GM12872 (cell line): ENCODE measurements around the gene TPRG1.

Experiments used
- TF ChIP-seq, protein P1 (sequence below): IDR thresholded peaks from 3 replicates; pipeline ENCODE4 v1.5.1; 2011; ENCODE audit warnings: low read depth, mild to moderate bottlenecking, low read length, moderate library complexity; ENCODE audit not compliant: insufficient read depth

TPRG1 gene

DNA sequence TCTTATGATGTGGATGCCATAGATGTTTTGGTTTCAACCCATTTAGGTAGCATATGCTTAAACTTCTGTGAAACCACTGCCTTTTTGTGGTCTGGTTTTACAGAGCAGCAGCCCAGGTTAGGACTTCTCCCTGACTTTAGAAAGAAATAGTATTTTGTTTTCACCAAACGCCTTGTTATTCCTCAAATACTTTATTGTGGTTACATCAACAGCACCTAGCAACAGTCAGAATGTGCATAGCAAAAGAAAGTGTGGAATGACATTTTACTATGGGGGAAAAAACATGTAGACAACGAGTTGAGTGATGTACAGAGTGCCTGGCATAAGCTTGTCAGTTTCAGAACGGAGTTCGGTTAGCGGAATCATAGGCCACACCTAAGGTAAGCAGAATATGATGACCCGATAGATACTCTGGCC lies 159.2 kb downstream of the TPRG1 start:
- TF ChIP-seq, protein P1, sequence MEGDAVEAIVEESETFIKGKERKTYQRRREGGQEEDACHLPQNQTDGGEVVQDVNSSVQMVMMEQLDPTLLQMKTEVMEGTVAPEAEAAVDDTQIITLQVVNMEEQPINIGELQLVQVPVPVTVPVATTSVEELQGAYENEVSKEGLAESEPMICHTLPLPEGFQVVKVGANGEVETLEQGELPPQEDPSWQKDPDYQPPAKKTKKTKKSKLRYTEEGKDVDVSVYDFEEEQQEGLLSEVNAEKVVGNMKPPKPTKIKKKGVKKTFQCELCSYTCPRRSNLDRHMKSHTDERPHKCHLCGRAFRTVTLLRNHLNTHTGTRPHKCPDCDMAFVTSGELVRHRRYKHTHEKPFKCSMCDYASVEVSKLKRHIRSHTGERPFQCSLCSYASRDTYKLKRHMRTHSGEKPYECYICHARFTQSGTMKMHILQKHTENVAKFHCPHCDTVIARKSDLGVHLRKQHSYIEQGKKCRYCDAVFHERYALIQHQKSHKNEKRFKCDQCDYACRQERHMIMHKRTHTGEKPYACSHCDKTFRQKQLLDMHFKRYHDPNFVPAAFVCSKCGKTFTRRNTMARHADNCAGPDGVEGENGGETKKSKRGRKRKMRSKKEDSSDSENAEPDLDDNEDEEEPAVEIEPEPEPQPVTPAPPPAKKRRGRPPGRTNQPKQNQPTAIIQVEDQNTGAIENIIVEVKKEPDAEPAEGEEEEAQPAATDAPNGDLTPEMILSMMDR: no peak

DNA sequence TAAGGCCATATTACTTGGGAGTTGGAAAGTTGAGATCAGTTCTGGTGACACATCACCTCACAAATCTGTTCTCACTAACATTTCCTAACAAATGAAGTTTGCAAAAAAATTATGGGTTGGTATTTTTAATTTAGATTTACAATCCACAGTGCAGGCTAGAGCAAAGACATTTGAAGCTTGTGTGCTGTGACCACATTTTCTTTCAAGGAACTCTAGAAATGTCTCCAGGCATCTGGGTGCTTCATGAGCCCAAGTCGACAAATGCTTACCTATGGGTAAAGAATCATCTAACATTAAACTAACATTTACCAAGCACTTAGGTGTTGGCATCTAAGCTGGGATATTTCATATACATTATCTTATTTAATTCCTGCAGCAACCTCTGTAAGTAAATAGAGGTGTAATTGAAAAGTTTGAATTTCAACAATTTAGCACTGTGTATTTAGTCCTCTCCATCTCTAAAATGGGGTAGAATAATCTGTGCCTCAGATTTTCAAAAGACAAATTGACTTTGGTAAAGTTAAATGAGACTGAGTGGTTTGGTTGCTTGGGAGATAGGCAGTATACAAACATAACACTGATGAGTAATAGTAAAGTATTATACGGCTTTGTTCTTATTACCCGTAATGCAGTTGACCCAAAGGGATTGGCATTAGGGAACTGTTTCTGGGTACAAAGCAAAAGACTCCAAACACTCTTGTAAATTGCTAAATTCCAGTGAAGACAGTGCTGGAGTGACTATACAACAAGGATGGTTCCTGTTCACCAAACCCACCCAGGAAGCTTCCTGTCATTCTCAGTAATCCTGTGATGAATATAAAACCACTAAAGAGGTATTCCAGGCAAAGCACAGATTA lies 162.5 kb downstream of the TPRG1 start:
- TF ChIP-seq, protein P1: no peak

GRCh38 chr3:189337673-189338091 lies 165.9 kb downstream of the TPRG1 start:
- TF ChIP-seq, protein P1: no peak

- TF ChIP-seq, protein P1: no peak
Measured at GRCh38 chr3:189338366-189338765, 166.6 kb downstream of the TPRG1 start.

- TF ChIP-seq, protein P1: no peak
Measured at GRCh38 chr3:189339996-189340395, 168.2 kb downstream of the TPRG1 start.

- TF ChIP-seq, protein P1: peak; percentile 51; the same call in 2 of the 3 replicates
Measured at GRCh38 chr3:189340680-189341460, 169.1 kb downstream of the TPRG1 start.

- TF ChIP-seq, protein P1: no peak
Measured at GRCh38 chr3:189342811-189343210, 171.0 kb downstream of the TPRG1 start.
